MG63 (cell line): Measurements from ENCODE around the gene BAZ2B. TPM values are rescaled to one million over a fixed set of nuclear protein-coding genes. Genes with fewer than 3 reads are reported as not detected.

ENCODE experiments used
- DNase-seq: peaks from one replicate; pipeline ENCODE4 v3.0.0-alpha.2; 2020
- H3K27me3 ChIP-seq: fragments of 250-450 bp; sonication (Bioruptor Pico); 2 replicates; pipeline ENCODE4 v1.5.1; 2020; ENCODE audit warnings: mild to moderate bottlenecking, moderate library complexity
- H3K36me3 ChIP-seq: fragments of 250-450 bp; sonication (Bioruptor Pico); 2 replicates; pipeline ENCODE4 v1.5.1; 2020; ENCODE audit warnings: mild to moderate bottlenecking, moderate library complexity
- H3K4me3 ChIP-seq: fragments of 250-450 bp; sonication (Bioruptor Pico); 2 replicates; pipeline ENCODE4 v1.5.1; 2020; ENCODE audit warnings: mild to moderate bottlenecking, moderate library complexity
- H3K9me3 ChIP-seq: fragments of 250-450 bp; sonication (Bioruptor Pico); 2 replicates; pipeline ENCODE4 v1.5.1; 2020; ENCODE audit warnings: mild to moderate bottlenecking, moderate library complexity
- total RNA-seq: library from RNA; depleted of rRNA; stranded (reverse); fragments of >200 nt; shearing (Covaris generic); gene quantifications from 2 replicates; pipeline ENCODE4 v1.2.3, GENCODE V29; 2014; ENCODE audit warnings: low replicate concordance

The BAZ2B gene
- total RNA-seq, 1 experiment from 2014 or later: 2.1 TPM

DNA sequence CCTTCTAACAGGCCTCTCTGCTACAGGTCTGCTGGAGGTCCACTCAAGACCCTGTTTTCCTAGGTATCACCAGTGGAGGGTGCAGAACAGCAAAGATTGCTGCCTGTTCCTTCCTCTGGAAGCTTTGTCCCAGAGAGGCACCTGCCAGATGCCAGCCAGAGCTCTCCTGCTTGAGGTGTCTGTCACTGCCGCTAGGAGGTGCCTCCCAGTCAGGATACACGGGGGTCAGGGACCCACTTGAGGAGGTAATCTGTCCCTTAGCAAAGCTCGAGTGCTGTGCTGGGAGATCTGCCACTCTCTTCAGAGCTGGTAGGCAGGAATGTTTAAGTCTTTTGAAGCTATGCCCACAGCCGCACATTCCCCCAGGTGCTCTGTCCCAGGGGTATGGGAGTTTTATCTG is 140.6 kb downstream of the BAZ2B start:
- Histone ChIP-seq H3K4me3 (no peak overlapping the region), H3K36me3 (peaks cover 3% of the 10 kb centered on the region; the same call in 1 of the 2 replicates), H3K27me3 (no peaks in the 10 kb centered on the region), H3K9me3 (no peaks in the 10 kb centered on the region)
- no peak for DNase-seq

DNA sequence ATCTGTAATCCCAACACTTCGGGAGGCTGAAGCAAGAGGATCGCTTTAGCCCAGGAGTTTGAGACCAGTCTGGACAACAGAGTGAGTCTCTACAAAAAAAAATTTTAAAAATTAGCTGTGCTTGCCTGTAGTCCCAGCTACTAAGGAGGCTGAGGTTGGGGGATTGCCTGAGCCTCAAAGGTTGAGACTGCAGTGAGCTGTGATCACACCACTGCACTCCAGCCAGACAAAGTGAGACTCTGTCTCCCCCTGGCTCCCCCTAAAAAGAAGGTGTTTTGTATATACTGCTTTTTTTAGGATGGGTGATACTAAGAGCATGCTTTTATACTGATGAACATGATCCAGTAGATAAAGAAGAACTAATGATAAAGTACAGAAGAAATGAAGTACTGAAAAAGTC is 145.0 kb downstream of the BAZ2B start:
- DNase-seq: no peak
- Histone ChIP-seq H3K9me3 (no peaks in the 10 kb centered on the region; the same call in 1 of the 2 replicates), H3K4me3 (no peak overlapping the region), H3K27me3 (no peaks in the 10 kb centered on the region), H3K36me3 (no peaks in the 10 kb centered on the region)

DNA sequence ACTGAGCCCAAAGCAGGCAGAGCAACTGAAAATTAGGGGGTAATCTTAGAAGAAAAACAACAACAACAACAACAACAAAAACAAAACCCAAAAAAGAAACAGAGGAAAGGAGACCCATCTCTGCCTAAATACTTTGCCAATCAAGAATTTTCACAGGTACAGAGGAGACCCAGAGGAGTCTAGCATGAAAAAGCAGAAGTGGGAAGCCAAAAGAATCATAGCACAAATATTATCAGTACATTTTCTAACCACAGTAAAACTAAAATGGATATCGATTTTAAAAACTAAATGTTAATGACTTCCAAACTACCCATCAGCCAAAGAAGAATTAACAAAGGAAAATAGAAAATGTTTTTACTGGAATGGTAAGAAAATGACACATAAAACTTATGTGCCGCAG is 148.1 kb downstream of the BAZ2B start:
- Histone ChIP-seq H3K27me3 (no peaks in the 10 kb centered on the region), H3K9me3 (no peaks in the 10 kb centered on the region; the same call in 1 of the 2 replicates), H3K4me3 (no peak overlapping the region), H3K36me3 (no peaks in the 10 kb centered on the region)
- no peak for DNase-seq

DNA sequence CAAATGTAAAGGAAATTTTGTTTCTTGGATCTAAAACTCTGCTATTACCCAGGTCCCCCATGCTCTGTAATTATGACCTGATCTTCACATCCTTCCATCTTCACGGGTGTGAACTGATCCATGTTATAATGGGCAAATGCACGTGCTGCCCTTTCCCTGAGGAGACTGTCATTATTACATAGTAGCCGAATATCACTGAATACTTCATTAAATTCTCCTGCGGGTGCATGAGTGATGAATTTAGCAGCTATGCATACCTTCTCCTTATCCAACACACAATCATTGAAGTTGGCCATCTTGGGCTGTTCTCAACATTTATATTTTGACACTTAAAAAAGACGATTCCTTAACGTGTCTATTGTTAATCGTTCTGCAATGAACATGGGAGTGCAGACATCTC is 153.4 kb downstream of the BAZ2B start:
- no peak overlapping the region for H3K4me3 ChIP-seq
- no peaks in the 10 kb centered on the region for H3K36me3 ChIP-seq
- no peaks in the 10 kb centered on the region for H3K27me3 ChIP-seq
- no peaks in the 10 kb centered on the region; the same call in 1 of the 2 replicates for H3K9me3 ChIP-seq
- DNase-seq: no peak

DNA sequence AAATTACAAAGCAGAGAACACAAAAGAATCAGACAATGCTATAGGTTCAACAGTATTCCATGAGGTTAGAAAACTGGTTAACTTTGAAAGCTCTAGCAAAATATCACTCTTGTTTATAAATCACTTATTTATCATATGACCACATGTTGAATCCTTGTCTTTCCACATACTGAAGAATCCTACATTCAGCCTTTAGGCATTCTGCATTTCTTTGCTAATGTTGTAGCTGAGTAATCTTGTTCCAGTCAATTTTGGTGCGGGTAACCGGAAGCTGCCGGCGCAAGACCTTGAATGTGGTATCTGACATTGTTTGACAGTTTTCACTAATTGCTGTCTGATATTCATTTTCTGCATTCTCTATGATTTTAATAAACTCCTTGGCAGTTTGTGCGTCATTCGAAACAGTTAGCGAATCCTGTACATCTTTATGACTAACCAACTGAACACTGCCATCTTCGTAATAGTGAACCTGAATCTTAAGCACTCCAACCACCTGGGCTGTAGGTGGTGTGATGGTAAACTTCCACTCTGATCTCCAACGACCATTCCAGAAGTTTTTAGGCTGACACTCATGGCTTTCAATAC is 154.1 kb downstream of the BAZ2B start:
- Histone ChIP-seq H3K4me3 (no peak overlapping the region), H3K27me3 (no peaks in the 10 kb centered on the region), H3K36me3 (no peaks in the 10 kb centered on the region), H3K9me3 (no peaks in the 10 kb centered on the region)
- no peak for DNase-seq

DNA sequence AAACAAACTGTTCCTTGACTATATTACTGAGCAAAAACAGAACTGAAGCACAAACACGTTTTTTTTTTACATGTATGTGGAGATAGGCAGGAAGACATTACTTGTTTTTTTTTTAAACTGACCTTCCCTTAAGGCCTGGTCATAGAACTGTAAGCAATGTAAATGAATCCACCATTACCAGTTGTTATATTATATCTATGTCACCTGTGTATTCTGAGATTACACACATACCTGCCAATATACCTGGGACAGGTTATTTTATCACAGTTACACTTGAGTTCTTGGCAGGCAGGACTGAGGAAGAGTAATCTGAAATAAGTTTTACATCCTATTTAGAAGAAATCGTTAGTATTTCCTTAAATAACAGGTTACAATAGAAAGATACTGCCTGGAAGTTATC is 155.3 kb downstream of the BAZ2B start:
- no peak for DNase-seq
- Histone ChIP-seq H3K9me3 (no peaks in the 10 kb centered on the region), H3K4me3 (no peak overlapping the region)

DNA sequence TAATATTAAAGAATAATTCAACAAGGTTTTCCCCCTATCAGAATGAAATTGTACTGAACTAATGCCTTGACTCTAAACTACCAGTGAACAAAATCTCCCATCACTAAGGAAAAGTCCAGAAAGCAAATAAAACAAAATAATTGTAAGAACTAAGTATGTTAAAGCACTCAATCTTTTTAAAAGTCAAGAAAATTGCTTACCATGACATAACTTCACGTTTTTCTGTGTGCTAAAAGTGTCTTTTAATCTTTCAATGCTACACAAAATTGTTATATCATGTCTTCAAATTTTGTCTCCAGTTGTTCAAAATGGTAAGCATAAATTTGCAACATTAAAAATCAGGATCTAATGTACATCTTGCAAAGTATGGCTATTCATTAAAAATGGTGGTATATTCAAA is 156.1 kb downstream of the BAZ2B start:
- H3K27me3 ChIP-seq: no peaks in the 10 kb centered on the region
- no peaks in the 10 kb centered on the region for H3K36me3 ChIP-seq
- H3K4me3 ChIP-seq: no peak overlapping the region
- DNase-seq: no peak
- H3K9me3 ChIP-seq: no peaks in the 10 kb centered on the region

More for the DNA sequence above, 155.3 kb downstream of the BAZ2B start:
- Histone ChIP-seq H3K27me3 (no peaks in the 10 kb centered on the region), H3K36me3 (no peaks in the 10 kb centered on the region)

DNA sequence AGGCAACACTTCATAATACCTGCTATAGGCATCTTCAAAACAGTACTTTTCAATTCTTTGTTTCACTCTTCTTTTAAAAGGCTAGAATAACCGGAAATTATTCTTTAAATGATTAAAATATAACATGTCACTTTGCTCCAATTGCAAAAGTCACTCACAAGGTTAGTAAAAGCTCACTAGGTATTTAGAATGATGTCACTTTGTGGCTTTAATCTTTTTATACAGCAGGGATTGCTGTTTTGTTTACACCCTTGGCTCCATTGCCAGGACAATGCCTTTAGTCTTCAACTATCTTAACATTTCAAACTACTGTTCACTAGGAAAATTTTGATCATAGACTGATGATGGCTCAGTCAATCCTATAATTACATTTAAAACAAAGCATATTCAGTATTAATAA is 157.1 kb downstream of the BAZ2B start:
- no peaks in the 10 kb centered on the region for H3K27me3 ChIP-seq
- H3K4me3 ChIP-seq: no peak overlapping the region
- H3K9me3 ChIP-seq: no peaks in the 10 kb centered on the region
- H3K36me3 ChIP-seq: no peaks in the 10 kb centered on the region
- no peak for DNase-seq

DNA sequence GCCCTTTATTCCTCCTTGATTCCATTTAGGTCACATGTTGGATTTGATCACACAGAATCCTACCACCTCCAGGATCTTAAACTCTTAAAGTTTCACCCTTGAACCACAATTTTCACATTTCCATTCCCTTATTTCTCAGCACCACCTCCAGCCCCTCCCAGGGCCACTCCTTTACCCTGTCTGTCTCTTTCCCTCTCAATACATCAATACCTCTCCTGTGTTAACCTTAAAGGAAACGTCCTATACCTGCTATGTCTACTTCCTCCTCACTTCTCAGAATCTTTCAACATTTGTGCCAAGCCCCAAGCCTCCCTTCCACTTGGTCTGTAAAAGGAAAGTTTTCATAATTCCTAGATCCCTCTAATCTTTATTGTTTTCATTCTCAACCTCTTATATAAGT is 158.8 kb downstream of the BAZ2B start:
- Histone ChIP-seq H3K36me3 (no peaks in the 10 kb centered on the region), H3K9me3 (no peaks in the 10 kb centered on the region), H3K27me3 (no peaks in the 10 kb centered on the region), H3K4me3 (no peak overlapping the region)
- no peak for DNase-seq

DNA sequence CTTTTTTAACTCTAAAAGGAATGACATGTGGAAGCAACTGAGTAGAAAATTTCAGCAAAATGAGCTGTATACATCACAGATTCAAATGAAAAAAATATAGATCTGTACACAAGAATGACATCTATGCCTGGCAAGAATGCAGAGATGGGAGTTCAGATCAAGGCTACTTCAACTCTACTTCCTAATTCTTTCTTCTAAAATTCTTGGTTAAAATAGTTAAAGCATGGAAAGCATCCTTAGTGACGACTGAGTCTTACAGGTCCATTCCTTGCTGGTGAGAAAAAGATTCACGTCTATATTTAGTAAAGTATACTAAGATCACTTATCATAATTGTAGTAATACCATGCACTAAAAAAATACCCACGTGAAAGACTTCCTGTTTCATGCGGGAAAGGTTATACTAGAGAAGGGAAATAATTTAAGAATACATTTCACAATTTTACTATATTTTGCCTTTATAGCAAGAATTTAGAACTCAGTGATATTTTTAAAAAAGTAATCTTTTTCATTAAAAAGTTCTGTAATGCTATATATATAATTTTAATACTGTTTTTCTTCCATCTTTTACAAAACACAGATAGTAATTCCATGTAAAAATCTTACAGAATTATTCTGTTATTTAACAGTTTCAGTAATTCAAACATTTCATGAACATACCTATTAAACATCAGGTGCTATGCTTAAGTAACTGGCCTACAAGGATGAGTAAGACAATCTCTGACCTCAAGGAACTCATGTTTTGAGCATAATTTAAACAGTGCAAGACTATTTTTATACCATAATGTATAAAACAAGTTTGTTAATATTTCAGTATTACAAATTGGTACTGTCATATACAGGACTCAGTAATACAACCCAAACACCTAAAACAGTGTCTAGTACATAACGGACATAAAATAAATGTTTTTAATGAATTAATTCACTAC is 159.6 kb downstream of the BAZ2B start:
- Histone ChIP-seq H3K36me3 (no peaks in the 10 kb centered on the region), H3K9me3 (no peaks in the 10 kb centered on the region), H3K4me3 (no peak overlapping the region), H3K27me3 (no peaks in the 10 kb centered on the region)
- no peak for DNase-seq

DNA sequence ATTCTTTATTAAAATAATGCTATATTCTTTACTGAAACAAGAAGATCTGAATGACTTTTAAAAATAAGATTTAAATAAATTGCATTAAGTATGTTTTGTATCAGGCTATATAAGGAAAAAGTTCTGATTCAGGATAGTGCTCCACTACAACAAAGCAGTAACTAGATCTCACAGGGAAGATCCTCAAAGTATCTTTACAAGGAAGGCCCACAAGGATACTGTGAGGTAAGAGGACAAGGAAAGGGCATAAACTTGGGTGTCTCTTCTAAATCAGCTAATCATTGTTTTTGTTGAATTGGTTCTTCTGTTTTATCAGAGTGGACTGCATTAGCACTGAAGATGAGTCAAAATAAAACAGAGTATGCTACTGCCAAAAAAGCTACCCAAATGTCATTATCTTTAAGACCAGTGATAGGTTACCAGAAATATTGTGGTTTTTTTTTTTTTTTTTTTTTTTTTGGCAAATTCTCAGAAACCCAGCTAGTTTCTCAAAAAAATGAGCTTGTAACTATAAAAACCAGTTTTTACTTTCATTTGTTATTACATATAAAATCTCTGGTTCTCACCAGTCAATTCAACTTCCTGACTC is 160.9 kb downstream of the BAZ2B start:
- Histone ChIP-seq H3K4me3 (no peak overlapping the region), H3K9me3 (no peaks in the 10 kb centered on the region), H3K27me3 (no peaks in the 10 kb centered on the region), H3K36me3 (no peaks in the 10 kb centered on the region)
- DNase-seq: no peak

DNA sequence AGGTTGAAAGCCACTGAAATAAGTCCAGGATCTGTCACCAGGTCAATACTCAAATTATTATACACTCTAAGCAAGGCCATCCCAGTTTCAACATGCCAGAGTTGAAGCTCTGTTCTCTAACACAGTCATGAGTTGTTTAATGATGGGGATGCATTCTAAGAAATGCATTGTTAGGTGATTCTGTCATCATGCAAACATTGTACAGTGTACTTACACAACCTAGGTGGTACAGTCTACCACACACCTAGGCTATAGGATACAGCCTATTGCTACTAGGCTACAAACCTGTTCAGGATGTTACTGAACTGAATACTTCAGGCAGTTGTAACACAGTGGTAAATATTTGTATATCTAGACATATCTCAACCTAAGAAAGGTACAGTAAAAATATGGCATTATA is 162.2 kb downstream of the BAZ2B start:
- H3K27me3 ChIP-seq: no peaks in the 10 kb centered on the region
- H3K4me3 ChIP-seq: no peak overlapping the region
- no peaks in the 10 kb centered on the region for H3K9me3 ChIP-seq
- no peak for DNase-seq
- no peaks in the 10 kb centered on the region for H3K36me3 ChIP-seq

DNA sequence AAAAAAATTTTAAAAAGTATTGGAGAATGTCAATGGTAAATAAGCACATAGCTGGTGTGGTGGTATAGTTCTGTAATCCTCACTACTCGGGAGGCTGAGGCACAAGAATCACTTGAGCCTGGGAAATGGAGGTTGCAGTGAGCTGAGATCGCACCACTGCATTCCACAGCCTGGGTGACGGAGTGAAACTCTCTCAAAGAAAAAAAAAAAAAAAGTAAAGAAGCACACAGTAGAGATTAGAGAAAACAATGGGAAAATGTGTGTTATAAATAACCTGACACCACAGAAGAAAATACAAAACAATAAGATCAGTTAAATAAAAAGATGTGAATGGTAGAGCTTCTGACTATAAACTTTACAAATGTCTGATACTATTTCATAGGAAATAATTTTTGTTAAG is 166.2 kb downstream of the BAZ2B start:
- no peak overlapping the region for H3K4me3 ChIP-seq
- no peak for DNase-seq
- H3K27me3 ChIP-seq: no peaks in the 10 kb centered on the region; the same call in 1 of the 2 replicates
- no peaks in the 10 kb centered on the region for H3K9me3 ChIP-seq
- no peaks in the 10 kb centered on the region for H3K36me3 ChIP-seq

DNA sequence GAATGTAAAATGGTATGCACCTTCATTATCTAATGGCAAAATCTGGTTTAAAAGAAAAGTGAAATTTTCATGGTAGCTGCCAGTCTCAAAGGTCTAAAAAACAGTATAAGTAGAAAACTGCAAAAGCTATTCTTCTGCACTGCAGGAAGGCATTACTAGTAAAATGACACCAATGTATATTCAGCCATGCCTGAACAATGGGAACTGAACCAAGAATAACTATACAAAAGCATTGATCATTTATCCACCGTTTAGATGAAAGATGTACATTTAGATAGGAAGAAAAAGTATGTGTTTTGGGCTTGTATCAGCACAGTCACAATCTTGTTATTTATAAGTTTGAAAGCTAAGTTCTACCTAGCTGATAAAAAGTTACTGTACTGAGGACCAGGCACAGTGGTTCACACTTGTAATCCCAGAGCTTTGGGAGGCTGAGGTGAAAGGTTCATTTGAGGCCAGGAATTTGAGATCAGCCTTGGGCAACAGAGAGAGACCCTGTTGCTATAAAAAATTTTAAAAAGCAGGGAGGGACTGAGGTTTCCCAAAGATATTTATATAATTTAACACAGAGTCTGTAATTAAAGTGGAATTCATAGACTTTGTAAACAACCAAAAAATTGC is 166.7 kb downstream of the BAZ2B start:
- H3K4me3 ChIP-seq: no peak overlapping the region
- H3K36me3 ChIP-seq: 0 out of 2 replicates have a peak, but pooled peaks cover under 1% of the 10 kb centered on the region
- H3K27me3 ChIP-seq: no peaks in the 10 kb centered on the region; the same call in 1 of the 2 replicates
- DNase-seq: no peak
- H3K9me3 ChIP-seq: no peaks in the 10 kb centered on the region

DNA sequence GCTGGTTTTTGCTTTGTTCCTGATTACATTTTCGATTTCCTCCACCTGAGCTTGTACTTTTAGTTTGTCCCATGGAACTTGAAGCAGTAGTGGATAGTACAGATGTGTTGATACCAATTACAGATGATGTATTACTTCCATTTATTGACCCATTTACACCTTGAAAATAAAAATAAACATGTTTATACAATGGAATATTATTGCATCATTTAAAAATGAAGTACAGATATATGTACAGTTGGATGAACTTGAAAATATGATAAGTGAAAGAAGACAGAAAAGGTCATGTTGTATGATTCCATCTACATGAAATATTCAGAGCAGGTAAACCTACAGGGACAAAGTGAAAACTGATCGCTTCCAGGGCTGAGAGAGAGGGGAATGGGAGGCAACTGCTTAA is 169.5 kb downstream of the BAZ2B start:
- DNase-seq: no peak
- H3K36me3 ChIP-seq: 0 out of 2 replicates have a peak, but pooled peaks cover 2% of the 10 kb centered on the region
- no peaks in the 10 kb centered on the region; the same call in 1 of the 2 replicates for H3K27me3 ChIP-seq
- H3K4me3 ChIP-seq: no peak overlapping the region
- no peaks in the 10 kb centered on the region for H3K9me3 ChIP-seq

DNA sequence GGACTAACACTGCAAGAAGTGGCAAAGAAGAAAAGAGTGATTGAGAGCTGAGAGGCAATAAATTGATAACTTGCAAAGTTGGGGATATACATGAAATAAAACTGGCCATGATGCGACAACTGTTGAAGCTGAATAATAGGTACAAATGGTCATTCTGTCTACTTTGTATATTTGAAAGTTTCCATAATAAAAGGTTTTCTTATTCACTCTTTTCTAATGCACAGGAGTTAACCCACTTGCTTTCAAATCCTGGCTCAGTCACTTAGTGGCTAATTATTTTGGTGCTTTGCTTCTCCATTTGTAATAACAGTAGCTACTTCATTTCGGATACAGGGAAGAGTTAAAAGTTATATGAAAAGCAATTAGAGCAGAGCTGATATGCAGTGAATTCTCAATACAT is 170.1 kb downstream of the BAZ2B start:
- no peak overlapping the region for H3K4me3 ChIP-seq
- no peak for DNase-seq
- H3K36me3 ChIP-seq: 0 out of 2 replicates have a peak, but pooled peaks cover 2% of the 10 kb centered on the region
- no peaks in the 10 kb centered on the region; the same call in 1 of the 2 replicates for H3K27me3 ChIP-seq
- H3K9me3 ChIP-seq: no peaks in the 10 kb centered on the region

DNA sequence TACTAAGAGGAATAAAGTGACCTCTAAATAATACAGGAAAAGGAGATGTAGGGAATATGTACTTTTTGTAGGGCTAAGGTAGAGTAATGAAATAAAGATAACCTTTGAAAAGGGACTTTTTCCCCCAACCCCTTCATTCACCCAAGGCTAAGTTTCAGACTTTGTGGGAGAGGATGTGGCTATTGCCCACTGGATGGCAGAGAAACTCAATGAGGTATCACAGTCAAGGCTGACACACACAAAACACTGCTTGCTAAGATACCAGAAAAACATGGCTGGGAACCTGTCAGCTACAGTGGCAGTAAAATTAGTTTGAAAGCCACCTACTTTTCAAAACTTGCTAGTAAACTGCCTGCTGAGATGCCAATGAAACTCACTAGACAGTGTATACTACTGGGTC is 171.0 kb downstream of the BAZ2B start:
- Histone ChIP-seq H3K27me3 (no peaks in the 10 kb centered on the region; the same call in 1 of the 2 replicates), H3K4me3 (no peak overlapping the region), H3K36me3 (0 out of 2 replicates have a peak, but pooled peaks cover 2% of the 10 kb centered on the region), H3K9me3 (no peaks in the 10 kb centered on the region)
- DNase-seq: no peak
